H1 (cell line): ENCODE data around the gene TMEM41A.

ENCODE experiments used
- CBX8 ChIP-seq: fragments of 300-800, 300-1000 bp; sonication (generic); IDR thresholded peaks from 2 replicates; pipeline ENCODE4 v1.7.1; 2016; ENCODE audit warnings: low read depth, low read length, borderline replicate concordance
- EP300 ChIP-seq, 2 experiments: IDR thresholded peaks; 1 replicate in 1 of 2; 2 replicates in 1 of 2; pipeline ENCODE4 v1.6.1; 2011 to 2012; ENCODE audit warnings: low read depth in 2 of 2, low read length in 2 of 2, mild to moderate bottlenecking in 2 of 2, borderline replicate concordance in 1 of 2, inconsistent platforms in 1 of 2, moderate library complexity in 1 of 2
- JUND ChIP-seq: IDR thresholded peaks from 2 replicates; pipeline ENCODE4 v1.6.1; 2011; ENCODE audit warnings: mild to moderate bottlenecking, improper control_type of control experiment, low read length
- SP4 ChIP-seq: IDR thresholded peaks from 2 replicates; pipeline ENCODE4 v1.6.1; 2012; ENCODE audit warnings: low read length, inconsistent platforms
- TF ChIP-seq, protein P1 (sequence below): IDR thresholded peaks from 2 replicates; pipeline ENCODE4 v1.6.1; 2012; ENCODE audit warnings: inconsistent platforms

DNA sequence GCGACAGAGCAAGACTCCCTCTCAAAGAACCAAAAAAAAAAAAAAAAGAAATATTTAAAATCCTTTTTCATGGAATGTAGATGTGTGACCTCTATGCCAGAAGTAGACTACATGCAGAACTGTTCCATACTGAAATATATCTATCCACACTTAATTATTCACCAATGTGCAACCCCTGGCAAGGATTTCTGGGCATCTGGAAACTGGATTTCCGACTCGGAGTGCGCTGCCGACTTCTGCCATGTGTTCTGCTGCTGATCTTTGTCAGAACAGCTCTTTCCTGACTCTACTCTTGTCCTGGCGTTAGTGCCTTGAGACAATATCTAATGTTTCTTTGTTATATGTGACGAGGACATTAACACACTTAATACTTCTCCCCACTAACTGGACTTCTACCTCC is 41.9 kb upstream of the TMEM41A start:
- TF ChIP-seq SP4 (no peak), CBX8 (no peak), EP300 (IDR thresholded peaks at IDR 0.05; ENCODE audit: borderline replicate concordance in 1 of 2, low read depth in 2 of 2, low read length in 2 of 2) (no peak), JUND (no peak)
- TF ChIP-seq, protein P1, sequence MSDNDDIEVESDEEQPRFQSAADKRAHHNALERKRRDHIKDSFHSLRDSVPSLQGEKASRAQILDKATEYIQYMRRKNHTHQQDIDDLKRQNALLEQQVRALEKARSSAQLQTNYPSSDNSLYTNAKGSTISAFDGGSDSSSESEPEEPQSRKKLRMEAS: no peak
